Gastroesophageal sphincter (tissue), 4 donors: ENCODE measurements around the gene C12orf75. TPM values are rescaled to one million over a fixed set of nuclear protein-coding genes. Genes with fewer than 3 reads are reported as not detected.

Experiments used
- ATAC-seq: fragments of 150-250 bp; one replicate; pipeline ENCODE4 v1.9.1; 2016; ENCODE audit warnings: mild to moderate bottlenecking, moderate library complexity
- H3K27ac ChIP-seq, 4 donors: fragments of 200-600 bp; sonication (generic) in 3 of 4; 1 replicate in 3 of 4; 2 replicates in 1 of 4; pipeline ENCODE4 v1.5.1; 2016 to 2019
- H3K27me3 ChIP-seq: fragments of 200-600 bp; sonication (generic); one replicate; pipeline ENCODE4 v1.5.1; 2019
- H3K36me3 ChIP-seq, 2 donors: fragments of 200-600 bp; sonication (generic); one replicate each; pipeline ENCODE4 v1.5.1; 2019; ENCODE audit warnings: control low read depth in 1 of 2
- H3K4me1 ChIP-seq, 3 donors: fragments of 200-600 bp; sonication (generic); 1 replicate in 2 of 3; 2 replicates in 1 of 3; pipeline ENCODE4 v1.5.1; 2016 to 2019; ENCODE audit warnings: control low read depth in 2 of 3
- H3K4me3 ChIP-seq, 2 donors: fragments of 200-600 bp; sonication (generic); one replicate each; pipeline ENCODE4 v1.5.1; 2019; ENCODE audit warnings: mild to moderate bottlenecking in 1 of 2, moderate library complexity in 1 of 2
- H3K9me3 ChIP-seq, 3 donors: fragments of 200-600 bp; sonication (generic); one replicate each; pipeline ENCODE4 v1.5.1; 2017 to 2019; ENCODE audit warnings: control low read depth in 2 of 3
- EP300 ChIP-seq: sonication (generic); formaldehyde crosslinking; IDR thresholded peaks from one replicate; pipeline ENCODE4 v1.6.1; 2017; ENCODE audit warnings: antibody characterized with exemption, mild to moderate bottlenecking
- POLR2A ChIP-seq, 2 donors: fragments of 450-650 bp; IDR thresholded peaks; one replicate each; pipeline ENCODE4 v1.6.1; 2017; ENCODE audit warnings: antibody characterized with exemption in 2 of 2, mild to moderate bottlenecking in 2 of 2, moderate library complexity in 1 of 2
- POLR2AphosphoS5 ChIP-seq: sonication (generic); formaldehyde crosslinking; IDR thresholded peaks from one replicate; pipeline ENCODE4 v1.6.1; 2017; ENCODE audit warnings: antibody characterized with exemption
- WGBS, 2 donors: methylation state at CpG; one replicate each; pipeline ENCODE4 v1.1.5; 2018; ENCODE audit warnings: low coverage in 1 of 2; 5-methylcytosine and 5-hydroxymethylcytosine counted together
- total RNA-seq, 4 donors: library from RNA; depleted of rRNA; stranded (reverse); fragments of >200 nt; gene quantifications; one replicate each; pipeline ENCODE4 v1.1.0, GENCODE V29; 2016
- TF ChIP-seq, protein P1 (sequence below), 4 experiments: fragments of 200-600 bp in 2 of 4; fragments of 450-650 bp in 2 of 4; sonication (generic) in 1 of 4; IDR thresholded peaks; one replicate each; pipeline ENCODE4 v1.5.1; 2017 to 2019; ENCODE audit warnings: antibody characterized with exemption in 4 of 4, mild to moderate bottlenecking in 2 of 4, moderate library complexity in 2 of 4

Gene C12orf75
- total RNA-seq, 4 donors from 2014 or later, result 1.9 to 4.3 (median 2.2) TPM; not detected in 1

DNA sequence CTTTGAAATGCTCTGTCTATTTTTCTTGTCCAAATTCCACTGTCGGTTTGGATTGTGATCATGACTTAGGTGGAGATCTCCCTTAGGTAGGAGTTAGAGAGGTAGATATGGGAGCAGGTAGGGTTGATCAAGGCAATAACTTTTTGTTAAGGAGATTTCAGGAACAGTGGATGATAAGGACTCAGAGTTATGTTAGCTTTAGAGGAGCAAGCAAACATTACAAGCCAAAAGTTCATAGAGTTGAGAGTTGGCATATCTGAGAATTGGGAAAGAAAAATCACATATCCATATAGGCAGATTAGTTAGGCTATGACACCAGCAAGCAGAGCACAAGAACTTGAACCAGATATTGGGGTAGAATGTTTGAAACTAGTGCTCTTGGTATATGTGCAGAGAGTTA lies 43.1 kb upstream of the C12orf75 start:
- Histone ChIP-seq H3K4me1 (no peaks in the 10 kb centered on the region), H3K27me3 (peaks cover 26% of the 10 kb centered on the region), H3K9me3 (no peaks in the 10 kb centered on the region), H3K27ac (no peak overlapping the region), H3K4me3 (no peak overlapping the region), H3K36me3 (no peaks in the 10 kb centered on the region)
- WGBS, 2 donors, result 75% methylated on average over 1 of the region's 1 CpG; no CpG with 5 or more reads in 1 of the 2 donors
- no peak for ATAC-seq
- TF ChIP-seq POLR2A (IDR thresholded peaks at IDR 0.05), result no peak
- TF ChIP-seq, protein P1, sequence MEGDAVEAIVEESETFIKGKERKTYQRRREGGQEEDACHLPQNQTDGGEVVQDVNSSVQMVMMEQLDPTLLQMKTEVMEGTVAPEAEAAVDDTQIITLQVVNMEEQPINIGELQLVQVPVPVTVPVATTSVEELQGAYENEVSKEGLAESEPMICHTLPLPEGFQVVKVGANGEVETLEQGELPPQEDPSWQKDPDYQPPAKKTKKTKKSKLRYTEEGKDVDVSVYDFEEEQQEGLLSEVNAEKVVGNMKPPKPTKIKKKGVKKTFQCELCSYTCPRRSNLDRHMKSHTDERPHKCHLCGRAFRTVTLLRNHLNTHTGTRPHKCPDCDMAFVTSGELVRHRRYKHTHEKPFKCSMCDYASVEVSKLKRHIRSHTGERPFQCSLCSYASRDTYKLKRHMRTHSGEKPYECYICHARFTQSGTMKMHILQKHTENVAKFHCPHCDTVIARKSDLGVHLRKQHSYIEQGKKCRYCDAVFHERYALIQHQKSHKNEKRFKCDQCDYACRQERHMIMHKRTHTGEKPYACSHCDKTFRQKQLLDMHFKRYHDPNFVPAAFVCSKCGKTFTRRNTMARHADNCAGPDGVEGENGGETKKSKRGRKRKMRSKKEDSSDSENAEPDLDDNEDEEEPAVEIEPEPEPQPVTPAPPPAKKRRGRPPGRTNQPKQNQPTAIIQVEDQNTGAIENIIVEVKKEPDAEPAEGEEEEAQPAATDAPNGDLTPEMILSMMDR (IDR thresholded peaks at IDR 0.05), result no peak
- TF ChIP-seq POLR2AphosphoS5, result no peak
- TF ChIP-seq EP300, result no peak

DNA sequence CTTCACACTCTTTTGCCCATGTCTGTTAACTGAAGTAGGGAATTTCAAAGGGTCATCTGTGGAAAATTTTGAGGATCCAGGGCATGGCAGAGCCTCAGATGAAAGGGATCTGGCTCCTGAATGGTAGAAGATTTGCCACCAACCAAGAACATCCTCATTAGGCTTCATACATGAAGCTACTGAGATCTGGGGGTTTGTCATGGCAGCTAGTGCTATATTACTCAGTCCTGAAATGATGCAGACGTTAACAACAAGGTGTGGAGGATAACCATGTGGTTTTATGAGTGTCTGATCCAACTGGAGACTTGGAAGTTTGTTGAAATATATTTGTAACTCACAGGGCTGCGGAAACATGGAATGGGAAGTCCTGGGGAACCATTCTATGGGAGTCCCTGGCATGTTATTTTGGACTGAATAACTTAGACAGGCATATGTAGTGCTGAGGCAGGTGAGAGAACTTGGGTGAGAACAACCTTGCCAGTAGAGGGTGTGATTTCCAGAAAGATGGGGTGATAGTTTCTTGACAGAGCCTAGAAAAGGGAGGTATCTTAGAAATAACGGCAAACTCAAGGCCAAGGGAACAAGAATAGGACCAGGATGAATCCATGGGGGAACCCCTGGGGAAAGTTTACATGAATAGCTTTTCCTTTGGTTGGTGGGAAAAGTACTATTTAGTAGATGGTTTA lies 42.0 kb upstream of the C12orf75 start:
- Histone ChIP-seq H3K36me3 (no peaks in the 10 kb centered on the region), H3K9me3 (no peaks in the 10 kb centered on the region), H3K27me3 (peaks cover 20% of the 10 kb centered on the region), H3K4me3 (no peak overlapping the region), H3K27ac (no peak overlapping the region), H3K4me1 (no peaks in the 10 kb centered on the region)
- no peak for ATAC-seq
- WGBS, 2 donors, result 64 to 67% methylated on average over 3 of the region's 3 CpGs
- no peak for TF ChIP-seq POLR2AphosphoS5
- no peak for TF ChIP-seq EP300
- TF ChIP-seq POLR2A (IDR thresholded peaks at IDR 0.05), result no peak
- TF ChIP-seq, protein P1 (IDR thresholded peaks at IDR 0.05), result no peak

DNA sequence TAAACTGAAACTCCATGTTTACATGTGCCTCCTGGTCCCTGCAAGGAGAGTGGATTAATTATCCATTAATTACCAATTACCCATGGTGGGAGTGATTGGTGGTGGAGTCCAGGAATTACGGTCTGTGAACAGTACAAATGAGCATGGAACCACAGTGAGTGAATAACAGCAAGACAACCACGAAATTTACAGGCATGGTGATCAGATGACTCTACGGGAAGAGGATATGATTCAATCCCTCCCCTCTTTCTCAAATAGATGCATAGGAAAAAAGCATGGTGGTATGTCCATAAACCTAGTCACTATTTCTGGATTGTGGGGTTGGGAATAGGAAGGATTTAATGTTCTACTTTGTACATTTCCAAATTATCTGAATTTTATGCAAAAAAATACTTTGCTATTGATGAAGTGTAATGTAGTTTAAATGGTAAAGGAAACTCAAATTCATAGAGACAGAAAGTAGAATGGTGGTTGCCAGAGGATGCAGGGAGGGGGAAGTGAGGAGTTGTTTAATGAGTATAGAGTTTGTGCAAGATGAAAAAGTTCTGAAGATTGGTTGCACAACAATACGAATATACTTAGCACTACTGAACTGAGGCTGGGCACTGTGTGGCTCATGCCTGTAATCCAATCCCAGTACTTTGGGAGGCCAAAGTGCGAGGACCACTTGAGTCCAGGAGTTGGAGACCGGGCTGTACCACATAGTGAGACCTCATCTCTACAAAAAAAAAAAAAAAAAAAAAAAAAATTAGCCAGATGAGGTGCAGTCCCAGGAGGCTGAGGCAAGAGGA lies 41.2 kb upstream of the C12orf75 start:
- H3K27me3 ChIP-seq, result peaks cover 20% of the 10 kb centered on the region
- no peak overlapping the region for H3K27ac ChIP-seq
- no peak for TF ChIP-seq POLR2AphosphoS5
- TF ChIP-seq POLR2A (IDR thresholded peaks at IDR 0.05), result no peak
- TF ChIP-seq, protein P1 (IDR thresholded peaks at IDR 0.05), result no peak
- TF ChIP-seq EP300, result no peak
- no peaks in the 10 kb centered on the region for H3K36me3 ChIP-seq
- no peak overlapping the region for H3K4me3 ChIP-seq
- WGBS, 2 donors, result 71 to 78% methylated on average over 4 to 6 of the region's 6 CpGs
- ATAC-seq, result no peak
- H3K4me1 ChIP-seq, result no peaks in the 10 kb centered on the region
- H3K9me3 ChIP-seq, result no peaks in the 10 kb centered on the region

DNA sequence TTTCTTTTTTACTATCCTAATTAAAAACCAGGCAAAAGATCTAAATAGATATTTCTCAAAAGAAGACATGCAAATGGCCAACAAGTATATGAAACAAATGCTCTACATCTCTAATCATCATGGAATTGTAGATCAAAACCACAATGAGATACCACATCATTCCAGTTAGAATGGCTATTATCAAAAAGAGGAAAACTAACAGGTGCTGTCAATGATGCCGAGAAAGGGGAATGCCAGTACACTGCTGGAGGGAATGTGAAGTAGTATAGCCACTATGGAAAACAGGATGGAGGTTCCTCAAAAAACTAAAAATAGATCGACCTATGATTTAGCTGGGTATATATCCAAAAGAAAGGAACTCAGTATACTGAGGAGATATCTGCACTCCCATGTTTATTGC lies 39.0 kb upstream of the C12orf75 start:
- peaks cover 16% of the 10 kb centered on the region for H3K27me3 ChIP-seq
- no peak overlapping the region for H3K27ac ChIP-seq
- TF ChIP-seq POLR2A (IDR thresholded peaks at IDR 0.05), result no peak
- TF ChIP-seq EP300, result no peak
- no peak for TF ChIP-seq POLR2AphosphoS5
- TF ChIP-seq, protein P1 (IDR thresholded peaks at IDR 0.05), result no peak
- H3K4me3 ChIP-seq, result no peak overlapping the region
- no peak for ATAC-seq
- H3K36me3 ChIP-seq, result no peaks in the 10 kb centered on the region
- H3K4me1 ChIP-seq, result no peaks in the 10 kb centered on the region
- no peaks in the 10 kb centered on the region for H3K9me3 ChIP-seq
- WGBS, 2 donors, result 72% methylated on average over 2 of the region's 2 CpGs; no CpG with 5 or more reads in 1 of the 2 donors
